Testis (tissue), 2 donors: Measurements from ENCODE around the gene PHLPP1.

Experiments used
- POLR2A ChIP-seq: fragments of 450-650 bp; IDR thresholded peaks from one replicate; pipeline ENCODE4 v1.6.1; 2017; ENCODE audit warnings: antibody characterized with exemption, mild to moderate bottlenecking, moderate library complexity
- TF ChIP-seq, protein P1 (sequence below), 3 experiments: fragments of 450-650 bp in 2 of 3; fragments of 200-600 bp in 1 of 3; sonication (generic) in 1 of 3; IDR thresholded peaks; one replicate each; pipeline ENCODE4 v1.5.1; 2016 to 2019; ENCODE audit warnings: antibody characterized with exemption in 3 of 3, mild to moderate bottlenecking in 2 of 3, moderate library complexity in 1 of 3

GRCh38 chr18:62986490-62986889, 271.1 kb downstream of the PHLPP1 start:
- TF ChIP-seq POLR2A: no peak
- TF ChIP-seq, protein P1, sequence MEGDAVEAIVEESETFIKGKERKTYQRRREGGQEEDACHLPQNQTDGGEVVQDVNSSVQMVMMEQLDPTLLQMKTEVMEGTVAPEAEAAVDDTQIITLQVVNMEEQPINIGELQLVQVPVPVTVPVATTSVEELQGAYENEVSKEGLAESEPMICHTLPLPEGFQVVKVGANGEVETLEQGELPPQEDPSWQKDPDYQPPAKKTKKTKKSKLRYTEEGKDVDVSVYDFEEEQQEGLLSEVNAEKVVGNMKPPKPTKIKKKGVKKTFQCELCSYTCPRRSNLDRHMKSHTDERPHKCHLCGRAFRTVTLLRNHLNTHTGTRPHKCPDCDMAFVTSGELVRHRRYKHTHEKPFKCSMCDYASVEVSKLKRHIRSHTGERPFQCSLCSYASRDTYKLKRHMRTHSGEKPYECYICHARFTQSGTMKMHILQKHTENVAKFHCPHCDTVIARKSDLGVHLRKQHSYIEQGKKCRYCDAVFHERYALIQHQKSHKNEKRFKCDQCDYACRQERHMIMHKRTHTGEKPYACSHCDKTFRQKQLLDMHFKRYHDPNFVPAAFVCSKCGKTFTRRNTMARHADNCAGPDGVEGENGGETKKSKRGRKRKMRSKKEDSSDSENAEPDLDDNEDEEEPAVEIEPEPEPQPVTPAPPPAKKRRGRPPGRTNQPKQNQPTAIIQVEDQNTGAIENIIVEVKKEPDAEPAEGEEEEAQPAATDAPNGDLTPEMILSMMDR (IDR thresholded peaks at IDR 0.05): no peak
